Right lobe of liver (tissue), 4 donors: ENCODE results near the gene FOXJ1.

Experiments
- CTCF ChIP-seq, 4 donors: fragments of 200-600 bp in 3 of 4; fragments of 450-650 bp in 1 of 4; IDR thresholded peaks; one replicate each; pipeline versions ENCODE4 v1.5.1 to v1.8.0; 2016 to 2022; ENCODE audit warnings: antibody characterized with exemption in 4 of 4, mild to moderate bottlenecking in 2 of 4
- POLR2A ChIP-seq: fragments of 450-650 bp; IDR thresholded peaks from one replicate; pipeline ENCODE4 v1.6.1; 2017; ENCODE audit warnings: antibody characterized with exemption, mild to moderate bottlenecking
- donor health status: DM: no; HTN: no; CAD: no.
- donor health status: DM: no; HTN: no; CAD: no.
- donor health status: DM: no; HTN: yes; CAD: no.

GRCh38 chr17:76153202-76153601, 12.2 kb upstream of the FOXJ1 start:
- no peak for TF ChIP-seq CTCF (IDR thresholded peaks at IDR 0.05)
- TF ChIP-seq POLR2A: no peak
